HepG2 (cell line): Measurements from ENCODE around the gene SYNGAP1. TPM values are rescaled to one million over a fixed set of nuclear protein-coding genes. Genes with fewer than 3 reads are reported as not detected.

ENCODE experiments used
- ATAC-seq: fragments of 200-7000 bp; cut with Tn5 transposase; 3 replicates; pipeline ENCODE4 v1.9.1; 2020; ENCODE audit warnings: mild to moderate bottlenecking, moderate library complexity
- BruUV-seq: library from RNA; stranded (reverse); fragments of 400-500 nt; replicated peaks from 2 replicates; lab custom pipeline; 2021; lab: Mats Ljungman, UMichigan
- CTCF ChIA-PET: fragments of 300-600 bp; formaldehyde crosslinking; extraction: SDS; loops from one replicate; lab custom pipeline; 2021; ENCODE audit warnings: low total read pairs, inconsistent platforms, low intra/inter-chr PET ratio; lab: Yijun Ruan, JAX
- POLR2A ChIA-PET: fragments of 350-600 bp; sonication (Branson Sonifier 250); formaldehyde crosslinking; loops from one replicate; lab custom pipeline; 2020; ENCODE audit warnings: antibody characterized with exemption, inconsistent platforms; lab: Yijun Ruan, JAX
- DNase-seq: peaks from one replicate; pipeline ENCODE4 v3.0.0-alpha.2; 2015; ENCODE audit warnings: low spot score
- FAIRE-seq: peaks from 3 replicates; lab custom pipeline; 2011; peaks lifted over from hg19 to GRCh38; lab: Jason Lieb, UNC
- H2AFZ ChIP-seq: one replicate; pipeline ENCODE4 v1.6.1; 2011; ENCODE audit warnings: low read length, inconsistent platforms
- H3K27ac ChIP-seq: fragments of 300-600 bp; 3 replicates; pipeline ENCODE4 v1.8.0; 2011; ENCODE audit warnings: mixed run types, mild to moderate bottlenecking, mixed read lengths, low read length, inconsistent platforms; ENCODE audit not compliant: insufficient read depth; ENCODE audit errors: extremely low read length
- H3K27me3 ChIP-seq, 2 experiments: fragments of 200-600 bp in 1 of 2; 2 replicates in 1 of 2; 3 replicates in 1 of 2; pipeline versions ENCODE4 v1.6.0 to v1.8.0; 2011; ENCODE audit warnings: low read length in 2 of 2, mild to moderate bottlenecking in 2 of 2, moderate library complexity in 2 of 2, inconsistent platforms in 1 of 2; ENCODE audit not compliant: insufficient read depth in 2 of 2, control insufficient read depth in 1 of 2
- H3K36me3 ChIP-seq, 2 experiments: fragments of 200-600 bp in 1 of 2; replicated peaks in 1 of 2; 2 replicates in 1 of 2; 3 replicates in 1 of 2; pipeline versions ENCODE4 v1.5.1 to v1.8.0; 2011; ENCODE audit warnings: low read length in 2 of 2, inconsistent platforms in 1 of 2; ENCODE audit not compliant: insufficient read depth in 2 of 2, control insufficient read depth in 1 of 2
- H3K4me1 ChIP-seq: 2 replicates; pipeline ENCODE4 v1.5.1; 2012; ENCODE audit warnings: low read length, inconsistent platforms; ENCODE audit not compliant: insufficient read depth
- H3K4me2 ChIP-seq: 2 replicates; pipeline ENCODE4 v1.6.0; 2011; ENCODE audit warnings: low read depth, low read length, inconsistent platforms
- H3K4me3 ChIP-seq, 3 experiments: fragments of 200-600 bp in 1 of 3; sonication (generic), shearing (Covaris generic) in 1 of 3; replicated peaks in 1 of 3; 2 replicates each; pipeline ENCODE4 v1.5.1; 2011 to 2016; ENCODE audit warnings: low read length in 3 of 3, inconsistent platforms in 2 of 3, low read depth in 2 of 3, mild to moderate bottlenecking in 2 of 3, control low read depth in 1 of 3, mixed read lengths in 1 of 3; ENCODE audit not compliant: insufficient read depth in 1 of 3
- H3K79me2 ChIP-seq: one replicate; pipeline ENCODE4 v1.6.1; 2011; ENCODE audit warnings: low read length, inconsistent platforms; ENCODE audit not compliant: insufficient read depth
- H3K9ac ChIP-seq: 2 replicates; pipeline ENCODE4 v1.6.0; 2011; ENCODE audit warnings: mild to moderate bottlenecking, low read depth, low read length, inconsistent platforms; ENCODE audit not compliant: insufficient read depth
- H3K9me3 ChIP-seq: 2 replicates; pipeline ENCODE4 v1.5.1; 2012; ENCODE audit warnings: mild to moderate bottlenecking, low read length
- H4K20me1 ChIP-seq: 2 replicates; pipeline ENCODE4 v1.6.0; 2011; ENCODE audit warnings: inconsistent platforms, mild to moderate bottlenecking, low read length, moderate library complexity; ENCODE audit not compliant: insufficient read depth
- CBFB ChIP-seq: sonication (generic); formaldehyde crosslinking; IDR thresholded peaks from 2 replicates; pipeline ENCODE4 v1.4.0; 2020; ENCODE audit warnings: missing genetic modification reagents
- CC2D1A ChIP-seq: sonication (generic); formaldehyde crosslinking; IDR thresholded peaks from 2 replicates; pipeline ENCODE4 v1.8.1; 2023; ENCODE audit warnings: mild to moderate bottlenecking, missing genetic modification reagents
- FOXO1 ChIP-seq: sonication (generic); formaldehyde crosslinking; IDR thresholded peaks from 2 replicates; pipeline ENCODE4 v1.4.0; 2020; ENCODE audit warnings: missing genetic modification reagents
- LBX2 ChIP-seq: sonication (generic); formaldehyde crosslinking; IDR thresholded peaks from 2 replicates; pipeline ENCODE4 v1.5.0; 2020; ENCODE audit warnings: missing genetic modification reagents, mild to moderate bottlenecking, borderline replicate concordance
- MAFG ChIP-seq: sonication (generic); formaldehyde crosslinking; IDR thresholded peaks from 2 replicates; pipeline ENCODE4 v1.5.1; 2020; ENCODE audit warnings: mild to moderate bottlenecking, missing genetic modification reagents
- MXD3 ChIP-seq: IDR thresholded peaks from 2 replicates; pipeline ENCODE4 v1.6.1; 2016; ENCODE audit warnings: mild to moderate bottlenecking, missing biosample characterization, missing genetic modification reagents
- MXD4 ChIP-seq: IDR thresholded peaks from 2 replicates; pipeline ENCODE4 v1.6.1; 2016; ENCODE audit warnings: mild to moderate bottlenecking, missing biosample characterization, missing genetic modification reagents
- MZF1 ChIP-seq: sonication (generic); formaldehyde crosslinking; IDR thresholded peaks from 2 replicates; pipeline ENCODE4 v1.8.1; 2023; ENCODE audit warnings: mild to moderate bottlenecking, missing genetic modification reagents, borderline replicate concordance
- POGK ChIP-seq: sonication (generic); formaldehyde crosslinking; conservative IDR thresholded peaks from 2 replicates; pipeline ENCODE4 v1.8.0; 2022; ENCODE audit warnings: mild to moderate bottlenecking, moderate library complexity, missing genetic modification reagents
- RBFOX2 ChIP-seq: fragments of 200-400 bp; formaldehyde crosslinking; IDR thresholded peaks from 2 replicates; pipeline ENCODE4 v1.6.1; 2017; ENCODE audit warnings: low read depth, mild to moderate bottlenecking, low read length
- SALL1 ChIP-seq: sonication (generic); formaldehyde crosslinking; IDR thresholded peaks from 2 replicates; pipeline ENCODE4 v1.8.0; 2022; ENCODE audit warnings: mild to moderate bottlenecking, missing genetic modification reagents
- SRY ChIP-seq: sonication (generic); formaldehyde crosslinking; IDR thresholded peaks from 2 replicates; pipeline ENCODE4 v1.8.0; 2022; ENCODE audit warnings: mild to moderate bottlenecking, missing genetic modification reagents
- TEAD3 ChIP-seq: optimal IDR thresholded peaks from 2 replicates; pipeline ENCODE3; 2016; ENCODE audit warnings: borderline replicate concordance
- THAP7 ChIP-seq: sonication (generic); formaldehyde crosslinking; IDR thresholded peaks from 2 replicates; pipeline ENCODE4 v1.8.1; 2023; ENCODE audit warnings: mild to moderate bottlenecking, missing genetic modification reagents
- ZBTB46 ChIP-seq: sonication (generic); formaldehyde crosslinking; IDR thresholded peaks from 2 replicates; pipeline ENCODE4 v1.4.0; 2020; ENCODE audit warnings: mild to moderate bottlenecking, missing genetic modification reagents, borderline replicate concordance
- ZNF549 ChIP-seq: sonication (generic); formaldehyde crosslinking; IDR thresholded peaks from 2 replicates; pipeline ENCODE4 v1.5.0; 2020; ENCODE audit warnings: missing genetic modification reagents
- ZSCAN21 ChIP-seq: sonication (generic); formaldehyde crosslinking; IDR thresholded peaks from 2 replicates; pipeline ENCODE4 v1.8.0; 2022; ENCODE audit warnings: mild to moderate bottlenecking, missing genetic modification reagents, moderate library complexity, borderline replicate concordance
- WGBS: methylation state at CpG from one replicate; pipeline ENCODE4 v1.1.6; 2017; ENCODE audit warnings: low lambda C conversion rate; 5-methylcytosine and 5-hydroxymethylcytosine counted together
- in situ Hi-C: cut with HindIII; loops from 2 replicates; pipeline ENCODE4 v1.10.0; 2017; ENCODE audit warnings: low pct_unique_long_range_greater_than_20kb; ENCODE audit not compliant: extremely low pct_ligation_motif_present
- intact Hi-C: fragments of 100-400 bp; cut with micrococcal nuclease; formaldehyde crosslinking; loops from one replicate; pipeline ENCODE4 v1.10.0; 2022; ENCODE audit not compliant: unreplicated experiment
- polyA plus RNA-seq, 8 experiments: library from polyadenylated mRNA; depleted of rRNA in 3 of 8; stranded (reverse) in 7 of 8; unstranded in 1 of 8; fragments of >200 nt; fragmentation: Illumina TruSeq in 4 of 8; extraction: Trizol in 4 of 8; gene quantifications; 2 replicates each; pipeline versions ENCODE4 v1.2.1 to v1.2.3, GENCODE V29; 2011 to 2016; ENCODE audit warnings: low read depth in 4 of 8, missing spikeins in 1 of 8, mixed read lengths in 1 of 8; ENCODE audit not compliant: insufficient read depth in 1 of 8
- total RNA-seq, 5 experiments: library from RNA; depleted of rRNA; stranded (reverse); fragments of >200 nt; fragmentation: Illumina TruSeq; extraction: Trizol; gene quantifications; 2 replicates each; pipeline ENCODE4 v1.2.3, GENCODE V29; 2016; ENCODE audit warnings: low read depth in 1 of 5

The SYNGAP1 gene
- total and polyA plus RNA-seq, 2 of the 13 experiments (the other 11 are each of a cell fraction or from before 2014, with no cell fraction given), result 0.75 to 1.1 TPM

- no peaks in the 10 kb centered on the region for H4K20me1 ChIP-seq
- H3K79me2 ChIP-seq, result no peaks in the 10 kb centered on the region
- 0 out of 2 replicates have a peak overlapping the region, but pooled peaks have one; percentile 13 for H3K9ac ChIP-seq
- in situ Hi-C loops (no loop called here), intact Hi-C loops (loop anchor here (1.0 kb wide), 1 partner anchor 26 kb away; the partner anchor contains the start of gene ZBTB9)
- peak; percentile 79 for DNase-seq
- peak; percentile 88 for FAIRE-seq
- ChIA-PET POLR2A (interaction anchor here (1.2 to 3.5 kb wide), 2 partner anchors 10 to 26 kb away, joined by 5 to 23 read pairs; partner anchors contain the start of genes CUTA, SYNGAP1 and ZBTB9), CTCF (no interaction called here)
- peaks cover 58% of the 10 kb centered on the region for H3K4me1 ChIP-seq
- BruUV-seq, result no TSS peak
- no peaks in the 10 kb centered on the region for H3K36me3 ChIP-seq
- peak overlapping the region in 2 of 3 experiments; percentile 63 to 78; a peak in 4 of 6 replicates for H3K4me3 ChIP-seq
- H3K27me3 ChIP-seq, result peaks cover 0 to 10% of the 10 kb centered on the region in 2 experiments; a peak in 3 of 5 replicates
- H3K9me3 ChIP-seq, result no peaks in the 10 kb centered on the region
- WGBS, result 7% methylated on average over 21 of the region's 33 CpGs
- no peak overlapping the region for H3K27ac ChIP-seq
- H3K4me2 ChIP-seq, result peak overlapping the region; percentile 74
- ATAC-seq, result peak; percentile 67
- no peak overlapping the region for H2AFZ ChIP-seq
- TF ChIP-seq ZBTB46 (CRISPR knock-in tag), result no peak
- TF ChIP-seq MAFG (CRISPR knock-in tag), result no peak
- TF ChIP-seq THAP7 (CRISPR knock-in tag), result peak; percentile 65; the same call in 1 of the 2 replicates
- TF ChIP-seq FOXO1 (CRISPR knock-in tag), result peak; percentile 22; the same call in 1 of the 2 replicates
- peak; percentile 72; the same call in 1 of the 2 replicates for TF ChIP-seq MXD3
- 0 out of 2 replicates have a peak, but pooled peaks have one; percentile 30 for TF ChIP-seq CBFB (CRISPR knock-in tag)
- TF ChIP-seq ZNF549, result no peak
- TF ChIP-seq POGK, result peak; percentile 73; the same call in 1 of the 2 replicates
- peak; percentile 77 for TF ChIP-seq ZSCAN21
- TF ChIP-seq LBX2 (CRISPR knock-in tag), result peak; percentile 81; the same call in 1 of the 2 replicates
- peak; percentile 58 for TF ChIP-seq SALL1
- TF ChIP-seq MZF1 (CRISPR knock-in tag), result no peak
- TF ChIP-seq RBFOX2, result no peak
- TF ChIP-seq TEAD3 (CRISPR knock-in tag), result peak; percentile 73
- TF ChIP-seq MXD4, result 0 out of 2 replicates have a peak, but pooled peaks have one; percentile 42
- TF ChIP-seq CC2D1A (CRISPR knock-in tag), result no peak
- TF ChIP-seq SRY (CRISPR knock-in tag), result 0 out of 2 replicates have a peak, but pooled peaks have one; percentile 23
These were observed 8.5 kb downstream of the SYNGAP1 start for GRCh38 chr6:33428224-33428965.
